NCI-H2227 treated with DMSO at 0.1 percent for 48 hours (cell line): Measurements from ENCODE around the gene MIER3.
"Not testable (repeated sequence)": the region's sequence is repeated elsewhere in the genome, so short reads cannot be mapped to it uniquely, and the experiment has no call there.

Experiments used
- DNase-seq: peaks from one replicate; lab custom pipeline; 2025; lab: John Stamatoyannopoulos, UW

Gene MIER3, protein sequence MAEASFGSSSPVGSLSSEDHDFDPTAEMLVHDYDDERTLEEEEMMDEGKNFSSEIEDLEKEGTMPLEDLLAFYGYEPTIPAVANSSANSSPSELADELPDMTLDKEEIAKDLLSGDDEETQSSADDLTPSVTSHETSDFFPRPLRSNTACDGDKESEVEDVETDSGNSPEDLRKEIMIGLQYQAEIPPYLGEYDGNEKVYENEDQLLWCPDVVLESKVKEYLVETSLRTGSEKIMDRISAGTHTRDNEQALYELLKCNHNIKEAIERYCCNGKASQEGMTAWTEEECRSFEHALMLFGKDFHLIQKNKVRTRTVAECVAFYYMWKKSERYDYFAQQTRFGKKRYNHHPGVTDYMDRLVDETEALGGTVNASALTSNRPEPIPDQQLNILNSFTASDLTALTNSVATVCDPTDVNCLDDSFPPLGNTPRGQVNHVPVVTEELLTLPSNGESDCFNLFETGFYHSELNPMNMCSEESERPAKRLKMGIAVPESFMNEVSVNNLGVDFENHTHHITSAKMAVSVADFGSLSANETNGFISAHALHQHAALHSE

DNA sequence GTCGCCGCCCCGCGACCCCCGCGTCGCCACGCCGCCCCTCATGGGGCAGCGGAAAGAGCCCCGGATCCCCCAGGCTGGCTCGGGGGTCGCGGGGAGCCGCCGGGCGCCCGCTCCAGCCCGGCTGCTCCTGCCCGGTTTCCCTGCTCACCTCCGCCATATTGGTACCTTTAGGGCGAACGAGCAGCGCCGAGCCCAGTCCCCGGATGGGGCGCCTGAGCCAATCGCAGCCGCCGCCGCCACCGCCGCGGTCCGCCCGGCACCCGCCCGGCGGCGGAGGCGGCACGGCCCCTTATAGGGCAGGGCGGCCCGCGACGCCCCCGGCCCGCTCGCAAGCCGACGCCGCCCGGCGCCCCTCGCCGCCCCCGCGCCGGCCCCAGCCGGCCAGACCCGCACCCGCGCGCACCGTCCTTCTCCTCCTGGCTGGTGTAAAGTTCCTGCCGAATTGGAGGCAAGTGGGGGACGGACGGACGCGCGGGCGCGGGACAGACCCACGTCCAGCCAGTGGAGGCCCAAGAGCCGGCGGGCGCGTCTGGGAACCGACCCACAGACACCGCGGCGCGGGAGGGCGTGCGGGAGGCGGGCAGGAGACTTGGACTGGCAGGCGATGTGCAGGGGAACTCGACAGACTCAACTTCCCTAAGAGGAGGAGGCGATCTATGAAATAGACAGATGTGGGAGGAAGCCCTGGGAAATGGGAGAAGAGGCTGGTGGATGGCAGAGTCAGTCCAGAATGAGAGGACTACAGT is at the start of gene MIER3:
Gene MIER3, minus strand, starts transcription at position 178 of the 746 bp plus-strand sequence. Its CDS starts 21 bp downstream, at position 157.
- peak; percentile 50 for DNase-seq

DNA sequence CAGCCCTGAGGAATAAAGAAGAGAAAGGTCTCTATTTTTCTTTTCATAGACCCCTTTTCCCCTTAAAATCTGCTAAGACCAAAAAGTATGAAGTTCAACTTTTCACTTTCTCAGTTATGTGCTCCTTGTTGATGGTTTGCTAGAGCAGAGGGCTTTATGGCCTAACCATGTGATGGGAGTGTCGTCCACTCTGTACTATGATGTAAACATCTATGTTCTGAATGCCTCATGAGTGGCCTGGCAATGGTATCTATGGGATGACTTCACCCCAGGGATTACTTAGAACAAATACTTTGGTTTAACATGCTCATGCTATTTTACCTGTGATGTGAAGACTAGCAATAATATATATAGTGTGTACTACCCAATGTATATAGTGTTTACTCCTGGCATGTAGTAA is 43.7 kb upstream of the MIER3 start:
- DNase-seq, result no peak

DNA sequence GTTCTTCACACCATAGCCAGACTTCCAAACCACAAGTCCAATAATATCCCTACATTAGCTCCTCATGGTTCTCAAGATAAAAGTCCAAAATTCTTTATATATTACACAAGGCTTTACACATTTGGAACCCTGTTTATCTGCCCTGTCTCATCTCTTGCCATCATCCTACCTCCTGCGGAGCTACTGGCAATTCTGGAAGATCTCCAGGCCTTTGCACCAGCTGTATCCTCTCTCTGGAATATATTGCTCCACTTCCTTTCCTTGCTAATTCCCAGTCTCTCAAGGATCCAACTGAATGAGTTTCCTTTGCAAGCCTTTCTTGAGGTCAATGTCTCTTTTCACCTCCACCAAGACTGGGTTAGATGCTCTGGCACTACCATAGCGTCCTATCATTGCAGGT is 41.3 kb upstream of the MIER3 start:
- DNase-seq, result no peak

DNA sequence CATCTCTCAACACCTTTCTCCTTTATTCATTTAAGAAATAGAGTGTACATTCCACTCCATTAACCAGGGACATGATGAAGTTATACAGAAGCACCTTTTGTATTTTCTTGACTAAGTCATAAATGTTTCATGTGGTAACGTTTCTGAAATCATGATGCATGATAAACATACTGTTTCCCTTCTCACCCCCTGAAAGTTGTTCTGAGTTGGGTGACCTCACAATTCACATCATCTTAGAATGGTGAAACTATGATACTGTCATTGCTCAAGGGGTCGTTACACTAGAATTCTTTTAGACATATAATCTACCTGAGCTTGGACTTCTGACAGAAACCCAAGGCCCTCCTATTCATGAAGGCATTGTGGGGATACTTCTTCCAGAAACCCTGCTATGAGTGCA is 37.8 kb upstream of the MIER3 start:
- no peak for DNase-seq

DNA sequence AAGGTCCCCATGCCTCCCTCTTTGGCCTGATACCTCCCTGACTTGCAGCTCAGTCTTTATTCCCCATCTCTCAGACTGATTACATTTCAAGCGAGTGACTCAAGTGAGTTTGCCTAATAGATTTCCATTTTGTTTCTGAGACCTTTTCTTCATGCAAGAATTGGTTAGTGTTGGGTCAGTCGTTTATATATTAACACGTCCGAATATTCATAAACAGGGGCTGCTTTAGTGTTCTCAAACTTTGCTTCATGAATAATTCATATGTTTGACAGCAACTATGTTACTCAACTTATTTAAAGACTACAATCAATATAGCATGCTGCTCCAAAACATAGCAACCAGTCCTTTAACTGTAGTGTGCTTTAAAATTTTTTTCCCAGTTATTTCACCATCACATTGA is 36.6 kb upstream of the MIER3 start:
- DNase-seq, result no peak

DNA sequence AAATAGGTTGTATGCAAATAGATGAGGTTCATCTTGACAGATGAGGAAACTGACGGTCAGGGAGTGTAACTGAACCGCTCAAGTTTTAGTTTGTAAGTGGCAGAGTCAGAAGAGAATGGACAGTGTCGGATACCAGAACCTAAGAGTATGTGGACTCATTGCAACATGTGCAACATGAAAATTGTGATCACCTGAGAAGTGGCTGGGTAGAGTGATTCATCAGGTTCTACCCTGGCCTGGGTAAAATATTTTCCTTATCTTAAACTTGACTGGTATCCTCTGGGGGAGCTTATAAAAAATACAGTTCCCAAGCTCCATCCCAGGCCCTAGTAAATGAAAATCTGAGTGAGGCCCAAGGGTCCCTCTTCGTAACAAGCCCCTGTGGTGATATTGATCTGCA is 35.2 kb upstream of the MIER3 start:
- no peak for DNase-seq

DNA sequence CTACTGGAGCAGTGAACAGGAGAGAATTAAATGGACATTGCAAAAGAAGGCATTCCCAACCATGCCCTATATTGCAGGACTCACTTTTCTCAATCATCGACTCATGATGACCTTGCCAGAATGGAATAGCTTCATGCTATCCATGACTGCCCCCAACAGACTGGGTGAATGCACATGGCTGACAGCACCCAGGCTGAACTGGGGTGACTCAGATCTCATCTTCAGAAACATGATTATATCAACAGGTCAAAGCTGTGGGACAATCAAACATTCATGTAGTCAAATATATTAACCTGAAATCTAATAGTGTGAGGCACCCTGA is 34.7 kb upstream of the MIER3 start:
- DNase-seq, result no peak

DNA sequence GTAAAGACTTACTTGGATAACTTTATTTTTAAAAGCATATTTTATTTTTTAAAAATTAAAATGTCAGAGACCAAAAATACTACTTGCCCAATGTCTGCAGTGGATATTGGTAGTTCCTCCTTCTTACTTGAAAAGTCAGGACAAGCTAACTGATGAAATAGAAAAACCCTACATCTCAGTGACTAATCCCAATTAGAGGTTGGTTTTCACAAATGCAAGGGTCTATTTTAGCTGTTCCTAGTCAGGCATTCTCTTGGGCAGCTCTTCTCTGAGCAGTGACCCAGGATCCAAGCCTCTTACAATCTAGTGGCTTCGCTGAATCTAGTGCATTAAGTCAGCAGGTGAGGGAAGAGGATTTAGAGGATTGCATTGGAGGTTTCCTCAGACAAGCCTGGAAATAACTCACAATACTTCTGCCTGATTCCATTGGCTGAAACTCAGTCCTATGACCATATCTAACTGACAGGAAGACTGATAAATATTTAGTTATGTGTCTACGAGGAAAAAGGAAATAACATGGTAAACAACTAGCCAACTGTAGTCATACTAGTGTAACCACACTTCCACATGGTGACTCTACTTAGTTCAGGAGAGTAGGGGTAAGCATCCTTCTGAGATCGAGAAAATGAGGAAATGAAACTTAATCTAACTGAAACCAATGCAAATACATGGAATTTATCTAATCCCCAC is 34.2 kb upstream of the MIER3 start:
- DNase-seq, result no peak

DNA sequence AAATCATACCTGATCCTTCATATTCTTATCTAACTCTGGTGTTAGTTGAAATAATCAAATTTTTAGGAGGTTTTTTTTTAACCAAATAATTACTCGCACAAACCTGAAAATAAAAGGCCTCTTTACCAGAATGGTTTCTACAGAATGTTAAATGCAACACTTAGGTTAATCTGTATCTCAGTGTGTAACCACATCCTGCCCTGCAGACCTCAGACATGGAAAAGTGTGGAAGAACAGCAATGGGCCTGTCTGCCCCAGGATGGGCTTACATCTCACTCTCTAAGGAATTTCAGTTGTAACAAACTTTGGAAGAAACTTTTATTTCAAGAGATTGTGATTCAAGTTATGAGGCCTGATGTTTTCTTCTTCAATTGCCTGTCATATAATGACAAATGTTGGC is 32.5 kb upstream of the MIER3 start:
- DNase-seq, result no peak

DNA sequence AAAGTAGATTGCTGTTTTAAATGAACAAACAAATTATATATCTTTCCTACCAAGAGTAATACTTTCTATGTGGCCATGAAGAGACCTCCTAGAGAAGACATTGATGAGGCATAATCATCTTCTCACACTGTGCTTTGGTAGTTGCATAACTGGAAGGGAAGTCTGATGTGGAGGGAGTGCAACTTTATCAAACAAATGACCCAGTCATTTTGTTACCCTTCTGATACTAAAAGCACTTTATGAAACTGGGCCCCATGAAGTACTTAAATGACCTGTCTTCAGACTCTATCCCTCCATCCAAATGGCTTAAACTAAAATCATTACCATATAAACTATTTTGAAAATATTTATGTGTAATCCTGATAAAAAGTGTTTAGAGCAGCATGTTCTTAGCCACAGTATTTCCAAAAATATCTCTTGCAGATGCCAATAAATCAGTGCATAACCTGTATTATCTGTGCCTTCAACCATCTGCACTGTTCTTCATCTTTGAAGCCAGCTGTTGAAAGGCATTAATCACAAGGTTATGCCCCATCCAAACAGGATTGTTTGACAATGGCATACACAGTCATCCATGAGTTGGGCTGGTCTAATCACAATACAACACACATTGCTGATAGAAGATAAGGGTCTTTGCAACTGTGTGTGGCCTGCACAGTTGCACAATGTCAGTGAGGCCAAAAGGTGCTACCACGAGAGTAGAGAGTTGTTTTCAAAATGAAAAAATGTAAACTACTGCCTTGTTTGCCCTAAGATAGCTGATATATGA is 31.9 kb upstream of the MIER3 start:
- no peak for DNase-seq

DNA sequence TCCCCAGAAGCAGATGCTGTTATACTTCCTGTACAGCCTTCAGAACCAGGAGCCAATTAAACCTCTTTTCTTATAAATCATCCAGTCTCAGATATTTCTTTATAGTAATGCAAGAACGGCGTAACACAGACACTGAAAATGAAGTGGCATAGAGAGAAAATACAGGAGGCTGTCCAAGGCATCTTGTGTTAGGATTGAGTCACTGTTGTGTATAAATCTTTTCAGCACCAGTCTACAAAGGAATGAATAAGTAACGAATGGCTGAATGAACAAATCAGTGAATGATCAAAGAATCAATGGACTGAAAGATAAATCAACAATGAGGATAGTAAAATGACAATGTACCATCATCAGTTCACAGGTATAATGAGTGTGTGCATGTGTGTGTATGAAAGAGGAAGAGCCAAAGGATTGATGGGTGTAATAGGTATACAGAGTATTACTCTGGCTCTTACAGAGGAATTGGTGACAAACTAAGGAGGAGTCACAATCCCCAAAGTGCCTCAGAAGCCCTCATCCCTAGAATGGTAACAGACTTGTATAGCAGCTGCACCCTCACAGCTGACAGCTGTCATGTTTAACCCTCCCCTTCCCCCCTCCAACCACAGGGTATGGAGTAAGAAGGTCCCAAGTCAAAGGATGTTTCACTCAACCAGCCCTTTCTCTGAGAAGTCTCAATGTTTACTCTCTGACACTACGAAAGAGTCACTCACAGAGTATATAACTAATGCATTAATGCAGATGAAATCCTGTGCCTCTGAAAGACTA is 29.8 kb upstream of the MIER3 start:
- DNase-seq, result no peak

DNA sequence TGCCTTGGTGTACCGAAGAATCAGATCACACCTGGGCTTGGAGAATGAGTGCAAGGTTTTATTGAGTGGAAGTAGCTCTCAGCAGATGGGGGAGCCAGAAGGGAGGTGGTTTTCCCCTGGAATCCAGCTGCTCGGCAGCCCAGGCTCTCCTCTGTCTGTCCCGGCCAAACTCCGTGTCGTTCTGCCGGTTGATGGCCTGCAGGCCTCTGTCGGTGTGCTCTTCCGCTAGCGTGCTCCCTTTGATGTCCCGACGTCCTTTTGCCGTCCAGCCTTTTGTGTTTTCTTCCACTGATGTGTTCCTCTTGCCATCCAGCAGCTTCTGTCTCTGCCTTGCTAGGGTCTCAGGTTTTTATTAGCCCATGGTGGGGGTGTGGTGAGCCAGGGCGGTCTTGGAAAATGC is 28.0 kb upstream of the MIER3 start:
- DNase-seq, result no peak

DNA sequence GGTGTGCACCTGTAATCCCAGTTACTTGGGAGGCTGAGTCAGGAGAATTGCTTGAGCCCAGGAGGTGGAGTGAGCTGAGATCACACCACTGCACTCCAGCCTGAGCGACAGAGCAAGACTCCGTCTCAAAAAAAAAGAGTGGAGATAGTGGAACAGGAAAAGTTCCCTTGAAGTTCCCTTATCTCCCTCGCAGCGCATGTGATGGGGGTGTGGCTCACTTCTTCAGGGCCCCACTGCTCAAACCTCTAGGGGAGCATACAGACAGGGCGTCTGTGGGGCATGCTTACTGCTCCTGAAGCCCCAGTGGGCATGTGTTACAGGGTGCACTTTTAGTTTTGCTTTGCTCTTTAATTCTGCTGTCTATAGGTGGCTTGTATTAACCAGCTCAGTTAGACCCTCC is 27.6 kb upstream of the MIER3 start:
- DNase-seq, result not testable (repeated sequence)

DNA sequence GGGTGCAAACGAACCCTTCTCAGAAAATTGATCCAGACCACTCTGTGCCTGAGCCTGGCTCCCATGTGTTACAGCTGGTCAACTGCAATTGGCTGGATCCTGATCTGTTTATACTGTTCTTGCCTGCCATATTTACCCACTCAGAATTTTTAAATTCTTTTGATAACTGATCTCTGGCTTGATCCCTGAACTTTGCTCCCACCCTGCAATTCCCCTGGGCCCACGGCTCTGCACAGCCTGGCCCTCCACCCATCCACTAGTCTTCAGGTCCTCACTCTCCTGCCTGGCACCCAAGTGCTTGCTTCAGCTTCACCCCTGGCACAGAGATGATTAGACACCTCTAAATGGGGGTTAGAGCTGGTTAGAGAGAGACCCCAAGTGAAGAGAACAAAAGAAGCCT is 25.9 kb upstream of the MIER3 start:
- DNase-seq, result no peak

DNA sequence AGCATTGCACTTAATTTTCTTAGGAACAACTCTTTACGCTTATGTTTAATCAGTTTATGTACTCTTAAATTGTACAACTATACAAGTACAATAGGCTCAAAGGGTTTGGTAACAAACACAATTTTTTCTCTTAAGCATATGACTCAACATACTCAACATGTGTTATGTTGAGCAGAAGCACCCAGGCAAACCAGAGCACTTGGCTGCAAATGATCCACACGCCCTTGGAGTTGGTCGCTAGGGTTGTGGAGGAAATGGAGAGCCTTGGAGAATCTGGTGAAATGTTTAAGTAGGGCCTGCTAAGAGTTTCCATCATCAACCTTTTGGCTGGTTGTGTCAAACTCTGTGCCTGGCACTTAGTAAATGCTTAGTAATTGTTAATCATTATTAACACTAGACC is 25.1 kb upstream of the MIER3 start:
- no peak for DNase-seq

DNA sequence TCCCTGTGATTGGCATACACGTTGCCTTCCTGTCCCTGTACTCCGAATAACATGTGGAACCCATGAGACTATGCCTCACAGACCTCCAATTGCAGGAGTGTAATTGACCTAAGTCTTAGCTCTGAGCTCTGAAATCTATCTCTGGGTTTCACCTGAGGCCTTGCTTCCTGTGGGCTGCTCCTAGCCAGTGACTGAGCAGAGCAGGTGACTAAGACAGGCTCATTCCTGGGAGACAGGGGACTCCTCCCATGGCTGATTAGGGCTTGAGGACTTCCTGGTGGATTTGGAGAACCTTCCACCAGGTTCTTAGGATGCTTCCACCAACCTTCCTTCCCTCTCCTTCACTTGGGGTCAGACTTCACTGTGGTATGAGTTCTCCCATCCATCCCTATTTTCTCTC is 22.3 kb upstream of the MIER3 start:
- DNase-seq, result no peak

DNA sequence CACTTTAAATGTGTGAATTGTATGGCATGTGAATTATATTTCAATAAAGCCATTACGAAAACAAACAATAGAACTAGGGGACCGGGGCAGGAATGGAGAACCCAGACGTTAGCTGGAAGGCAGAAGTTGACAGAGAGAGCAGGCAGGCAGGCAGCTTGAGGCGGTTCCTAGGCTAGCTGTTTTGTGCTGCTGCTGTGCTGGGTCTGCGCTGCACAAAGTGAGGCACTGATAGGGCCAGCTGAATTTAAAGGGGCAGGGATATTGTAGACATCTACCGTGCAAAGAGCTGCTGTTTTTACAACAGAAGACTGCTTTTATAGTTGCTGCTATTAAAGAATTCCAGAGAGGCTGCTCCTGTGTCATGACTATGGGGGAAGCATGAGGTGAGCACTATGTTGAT is 21.6 kb upstream of the MIER3 start:
- DNase-seq, result no peak

DNA sequence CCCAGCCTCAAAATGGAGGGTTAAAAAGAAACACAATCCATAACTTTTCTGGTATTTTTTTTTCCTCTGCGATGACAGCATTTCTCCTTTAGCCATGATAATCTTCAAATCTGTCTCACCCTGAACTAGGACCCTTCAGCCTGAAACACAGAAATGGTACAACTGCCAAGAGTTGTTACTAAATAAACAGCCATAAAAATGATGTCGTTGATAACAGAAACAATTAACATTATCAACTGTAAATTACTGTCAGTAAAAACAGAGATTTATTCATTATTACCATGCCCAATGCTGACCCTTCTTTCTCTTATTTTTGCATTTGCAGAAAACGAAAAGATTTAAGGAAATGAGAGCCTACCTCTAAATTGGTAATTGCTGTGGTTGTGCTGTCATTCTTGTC is 19.4 kb upstream of the MIER3 start:
- no peak for DNase-seq

DNA sequence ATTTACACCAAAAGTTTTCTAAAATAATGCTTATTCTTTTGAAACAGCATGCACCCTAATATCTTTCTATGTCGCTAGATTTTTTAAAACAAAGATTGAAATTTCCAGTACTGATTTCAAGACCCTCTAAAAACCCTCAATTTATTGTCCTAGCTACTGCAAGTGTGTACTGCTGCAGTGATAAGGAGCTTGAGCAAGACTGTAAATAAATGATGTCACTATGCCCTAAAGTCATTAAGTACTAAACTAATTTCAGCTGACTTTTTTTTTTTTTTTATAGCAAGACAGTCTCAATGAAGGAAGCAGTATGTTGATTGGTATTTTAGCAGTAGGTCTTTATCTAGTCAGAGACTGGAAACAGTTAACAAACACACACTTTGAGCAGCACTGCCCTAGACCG is 12.2 kb upstream of the MIER3 start:
- DNase-seq, result no peak

DNA sequence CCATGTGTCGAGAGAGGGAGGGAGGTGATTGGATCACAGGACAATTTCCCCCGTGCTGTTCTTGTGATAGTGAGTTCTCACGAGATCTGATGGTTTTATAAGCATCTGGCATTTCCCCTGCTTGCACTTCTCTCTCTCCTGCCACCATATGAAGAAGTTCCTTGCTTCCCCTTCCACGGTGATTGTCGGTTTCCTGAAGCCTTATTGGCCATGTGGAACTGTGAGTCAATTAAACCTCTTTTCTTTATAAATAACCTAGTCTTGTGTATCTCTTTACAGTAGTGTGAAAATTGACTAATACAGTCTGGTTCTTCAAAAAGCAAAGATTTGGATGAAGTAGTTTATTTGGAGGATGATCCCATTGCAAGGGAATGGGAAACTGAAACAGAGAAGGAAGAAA is 11.3 kb upstream of the MIER3 start:
- no peak for DNase-seq

DNA sequence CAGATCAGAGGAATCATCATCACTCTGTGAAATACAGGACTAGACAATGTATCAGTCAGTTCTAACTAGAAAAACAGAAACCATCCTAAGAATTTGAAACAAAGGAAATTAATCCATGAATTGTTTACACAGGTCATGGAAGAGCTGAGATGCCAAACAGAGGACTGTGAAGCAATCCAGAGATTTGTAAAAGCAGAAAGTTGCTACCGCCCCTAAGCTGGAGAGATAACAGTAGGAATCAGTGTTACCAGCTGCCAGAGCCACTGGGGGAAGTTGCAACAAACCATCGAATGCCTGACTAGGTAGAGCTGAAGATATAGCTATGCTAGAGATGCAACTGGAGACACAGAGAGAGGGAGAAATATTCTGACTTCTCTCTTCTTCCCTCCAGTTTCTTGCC is 10.4 kb upstream of the MIER3 start:
- no peak for DNase-seq
